Colon (tissue), 2 donors: ENCODE measurements around the gene RFX1.
"Not testable (repeated sequence)": the region's sequence is repeated elsewhere in the genome, so short reads cannot be mapped to it uniquely, and the experiment has no call there.

Experiments
- FAIRE-seq: peaks from 2 replicates; lab custom pipeline; 2012; peaks lifted over from hg19 to GRCh38; lab: Jason Lieb, UNC
- donor health status: control.
- donor health status: control.

The RFX1 gene

GRCh38 chr19:13934785-13935109 is 71.4 kb downstream of the RFX1 start:
- FAIRE-seq, result no peak

- no peak for FAIRE-seq
Measured at GRCh38 chr19:13932911-13933393, 73.2 kb downstream of the RFX1 start.

DNA sequence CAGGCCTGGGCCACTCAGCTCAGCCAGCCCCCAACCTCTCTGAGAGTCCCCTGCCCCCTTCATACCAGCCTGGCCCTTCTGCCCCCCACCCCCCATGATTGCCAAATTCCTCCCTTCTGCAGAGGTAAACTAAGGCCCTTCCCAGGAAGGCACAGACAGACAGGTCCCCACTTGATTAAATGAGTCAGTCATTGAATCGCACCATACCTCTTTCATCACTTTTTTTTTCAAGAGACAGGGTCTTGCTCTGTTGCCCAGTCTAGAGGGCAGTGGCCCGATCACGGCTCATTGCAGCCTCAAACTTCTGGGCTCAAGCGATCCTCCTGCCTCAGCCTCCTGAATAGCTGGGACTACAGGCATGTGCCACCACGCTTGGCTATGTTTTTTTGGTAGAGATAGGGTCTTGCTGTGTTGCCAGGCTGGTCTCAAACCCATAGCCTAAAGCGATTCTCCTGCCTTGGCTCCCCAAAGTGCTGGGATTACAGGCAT is 73.9 kb downstream of the RFX1 start:
- FAIRE-seq, result no peak

DNA sequence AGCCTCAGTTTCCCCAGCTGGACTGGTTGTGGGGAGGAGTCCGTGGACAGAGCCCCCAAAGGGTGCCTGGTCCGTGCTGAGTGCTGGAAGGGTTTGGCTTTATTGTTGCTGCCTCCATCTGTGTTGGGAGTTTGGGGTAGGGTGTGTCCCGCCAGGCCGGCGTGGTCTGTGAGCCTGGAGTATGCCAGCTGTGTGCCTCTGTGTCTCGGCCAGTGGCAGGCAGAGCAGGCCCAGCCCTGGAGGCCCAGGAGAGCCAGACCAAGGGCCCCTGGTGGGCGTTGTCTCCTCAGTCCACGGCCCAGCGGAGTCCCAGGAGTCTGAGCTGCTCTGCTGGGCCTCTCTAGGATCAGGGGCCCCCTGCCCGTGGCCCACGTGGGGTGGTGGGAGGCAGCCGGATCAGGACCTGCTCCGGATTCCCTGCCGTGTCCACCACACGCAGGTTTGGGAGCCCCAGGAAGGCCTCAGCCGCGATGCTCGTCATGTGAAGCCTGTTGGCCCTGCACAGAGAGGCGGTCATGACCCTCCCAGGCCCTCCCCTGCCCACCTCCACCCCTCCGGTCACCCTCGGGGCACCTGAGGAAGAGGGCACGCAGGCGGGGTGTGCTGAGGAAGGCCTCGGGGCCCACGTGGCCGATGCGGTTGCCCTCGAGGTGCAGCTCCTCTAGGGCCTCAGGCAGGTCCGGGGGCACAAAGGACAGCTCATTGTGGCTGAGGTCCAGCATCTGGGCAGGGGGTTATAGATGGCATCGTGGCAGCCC is 74.5 kb downstream of the RFX1 start:
- FAIRE-seq, result no peak

DNA sequence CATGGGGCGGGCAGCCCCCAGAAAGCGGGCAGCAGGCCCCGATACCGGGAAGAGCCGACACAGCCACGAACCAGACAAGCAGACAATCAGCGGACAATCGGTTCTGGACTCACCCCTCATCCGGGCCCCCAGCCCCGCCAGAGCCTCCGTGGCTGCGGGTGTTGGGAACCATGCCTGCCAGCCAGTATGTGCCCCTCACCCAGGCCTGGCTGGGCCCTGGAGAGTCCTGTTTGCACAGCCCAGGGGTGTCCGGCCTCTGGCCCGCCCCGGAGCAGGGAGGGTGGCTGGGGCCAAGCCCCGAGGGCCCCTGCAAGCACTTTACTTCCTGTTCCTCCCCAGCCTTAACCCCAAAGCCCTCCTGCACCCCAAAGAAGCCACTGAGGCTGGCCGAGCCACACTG is 75.7 kb downstream of the RFX1 start:
- no peak for FAIRE-seq

DNA sequence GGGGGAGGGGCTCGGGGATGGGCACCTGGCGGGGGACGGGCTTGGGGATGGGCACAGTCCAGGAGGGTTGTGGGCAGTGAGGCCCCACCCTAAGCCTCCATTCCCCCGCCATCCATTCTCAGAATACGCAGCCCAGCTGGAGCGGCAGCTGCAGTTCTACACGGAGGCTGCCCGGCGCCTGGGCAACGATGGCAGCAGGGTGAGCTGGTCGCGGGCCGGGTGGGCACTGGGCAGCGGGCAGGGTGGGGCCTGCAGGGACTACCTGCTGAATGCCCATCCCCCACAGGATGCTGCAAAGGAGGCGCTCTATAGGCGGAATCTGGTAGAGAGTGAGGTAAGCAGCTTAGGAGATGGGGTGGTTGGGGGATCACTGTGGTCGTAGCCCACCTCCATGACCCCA is 76.2 kb downstream of the RFX1 start:
- no peak for FAIRE-seq

GRCh38 chr19:13929340-13929739 is 76.8 kb downstream of the RFX1 start:
- FAIRE-seq, result no peak

- FAIRE-seq, result no peak
Measured at GRCh38 chr19:13926715-13927114, 79.4 kb downstream of the RFX1 start.

DNA sequence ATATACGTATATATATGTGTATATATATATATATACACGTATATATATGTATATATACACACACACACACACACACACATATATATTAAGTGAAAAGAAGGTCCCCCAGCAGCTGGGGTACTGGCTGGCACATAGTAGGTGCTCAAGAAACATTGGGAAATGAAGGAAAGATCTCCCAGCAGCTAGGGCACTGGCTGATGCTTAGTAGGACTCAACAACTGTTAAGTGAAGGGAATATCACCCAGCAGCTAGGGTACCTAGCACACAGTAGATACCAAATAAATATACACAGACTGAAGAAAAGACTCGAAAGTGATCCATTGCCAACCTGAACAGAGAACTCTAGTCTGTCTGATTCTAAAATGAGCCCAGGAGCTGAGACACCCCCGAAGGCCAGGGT is 80.1 kb downstream of the RFX1 start:
- no peak for FAIRE-seq

DNA sequence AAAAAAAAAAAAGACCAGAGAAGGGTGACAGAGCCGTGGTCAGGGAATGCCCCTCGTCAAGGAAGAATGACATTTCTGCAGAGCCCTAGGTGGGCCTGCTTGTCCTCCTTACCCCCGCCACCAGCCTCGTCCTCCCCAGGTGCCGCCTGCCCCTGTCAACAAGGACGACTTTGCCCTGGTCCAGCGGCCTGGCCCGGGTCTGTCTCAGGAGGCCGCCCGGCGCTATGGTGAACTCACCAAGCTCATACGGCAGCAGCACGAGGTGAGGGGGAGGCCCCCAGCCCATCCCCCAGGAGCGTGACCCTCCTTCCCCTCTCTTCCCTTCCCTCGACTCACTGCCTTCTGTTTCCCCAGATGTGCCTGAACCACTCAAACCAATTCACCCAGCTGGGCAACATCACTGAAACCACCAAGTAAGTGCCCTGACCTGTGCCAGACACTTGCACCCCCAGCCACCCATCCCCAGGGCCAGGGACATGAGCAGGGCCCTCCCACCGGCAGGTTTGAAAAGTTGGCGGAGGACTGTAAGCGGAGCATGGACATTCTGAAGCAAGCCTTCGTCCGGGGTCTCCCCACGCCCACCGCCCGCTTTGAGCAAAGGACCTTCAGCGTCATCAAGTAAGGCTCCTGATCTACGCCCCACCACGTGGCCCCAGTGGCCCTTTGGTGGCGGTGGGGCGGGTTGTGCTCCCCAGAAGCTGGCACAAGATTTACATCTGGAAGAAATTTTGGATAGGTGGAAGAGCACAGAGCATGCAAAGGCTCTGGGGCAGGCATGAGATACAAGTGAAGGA is 82.7 kb downstream of the RFX1 start:
- no peak for FAIRE-seq

- not testable (repeated sequence) for FAIRE-seq
Measured at GRCh38 chr19:13922118-13922517, 84.0 kb downstream of the RFX1 start.

- no peak for FAIRE-seq
Measured at GRCh38 chr19:13920940-13921747, 85.0 kb downstream of the RFX1 start.

DNA sequence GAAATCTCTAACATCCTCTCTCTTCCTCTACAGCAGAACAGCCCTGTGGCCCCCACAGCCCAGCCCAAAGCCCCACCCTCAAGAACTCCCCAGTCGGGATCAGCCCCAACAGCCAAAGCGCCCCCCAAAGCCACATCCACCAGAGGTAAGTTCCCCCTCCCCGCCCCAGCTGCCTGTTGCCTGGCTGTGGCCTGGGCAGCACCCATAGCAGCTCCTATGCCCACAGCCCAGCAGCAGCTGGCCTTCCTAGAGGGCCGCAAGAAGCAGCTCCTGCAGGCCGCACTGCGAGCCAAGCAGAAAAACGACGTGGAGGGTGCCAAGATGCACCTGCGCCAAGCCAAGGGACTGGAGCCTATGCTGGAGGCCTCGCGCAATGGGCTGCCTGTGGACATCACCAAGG is 85.6 kb downstream of the RFX1 start:
- FAIRE-seq, result no peak

DNA sequence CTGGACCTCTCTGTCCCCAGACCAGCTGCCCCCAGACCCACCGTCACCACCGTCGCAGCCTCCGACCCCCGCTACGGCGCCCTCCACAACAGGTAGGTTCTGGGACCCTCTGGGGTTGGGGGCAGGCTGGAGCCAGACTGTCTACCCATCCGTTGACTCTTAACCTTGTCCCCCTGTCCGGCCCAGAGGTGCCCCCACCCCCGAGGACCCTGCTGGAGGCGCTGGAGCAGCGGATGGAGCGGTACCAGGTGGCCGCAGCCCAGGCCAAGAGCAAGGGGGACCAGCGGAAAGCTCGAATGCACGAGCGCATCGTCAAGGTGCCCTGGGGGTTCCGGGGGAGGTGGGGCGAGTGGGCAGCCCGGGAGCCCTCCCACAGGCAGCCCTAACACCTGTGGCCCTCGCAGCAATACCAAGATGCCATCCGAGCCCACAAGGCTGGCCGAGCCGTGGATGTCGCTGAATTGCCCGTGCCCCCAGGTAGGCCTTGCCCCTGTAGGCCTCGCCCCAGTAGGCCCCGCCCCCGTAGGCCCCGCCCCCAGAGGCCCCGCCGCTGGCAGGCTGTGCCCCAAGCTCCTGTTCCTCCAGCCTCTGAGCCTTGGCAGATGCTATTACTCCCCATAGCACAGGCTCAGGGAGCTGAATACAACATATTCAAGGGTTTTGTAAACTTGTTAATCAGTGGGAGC is 87.3 kb downstream of the RFX1 start:
- FAIRE-seq, result no peak

- FAIRE-seq, result no peak
Measured at GRCh38 chr19:13917888-13918406, 88.2 kb downstream of the RFX1 start.

DNA sequence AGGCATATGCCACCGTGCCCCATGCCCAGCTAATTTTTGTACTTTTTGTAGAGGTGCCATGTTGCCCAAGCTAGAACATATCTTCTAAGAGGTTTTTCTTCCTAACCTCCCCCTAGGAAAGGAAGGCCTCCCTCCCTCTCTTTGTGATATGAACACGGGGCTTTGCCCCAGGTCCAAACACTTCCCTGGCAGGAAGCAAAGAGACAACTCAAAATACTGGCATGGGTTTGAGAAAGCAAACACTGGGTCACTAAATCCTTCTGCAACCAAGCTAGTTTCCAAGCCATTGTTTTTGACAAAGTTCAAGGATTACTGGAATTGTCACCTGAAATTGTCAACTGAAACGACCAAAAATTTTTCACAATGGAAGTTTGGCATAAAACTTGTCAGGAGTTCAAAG is 91.3 kb downstream of the RFX1 start:
- FAIRE-seq, result no peak

GRCh38 chr19:13913352-13913751 is 92.8 kb downstream of the RFX1 start:
- no peak for FAIRE-seq
